CD4-positive, alpha-beta T cell (primary cell): ENCODE data around the gene LMO7. TPM values are rescaled to one million over a fixed set of nuclear protein-coding genes. Genes with fewer than 3 reads are reported as not detected.

Source experiments
- ATAC-seq: fragments of 200-7000 bp; cut with Tn5 transposase; one replicate; pipeline ENCODE4 v1.10.0; 2022; ENCODE audit warnings: mild to moderate bottlenecking; ENCODE audit not compliant: poor library complexity
- CTCF ChIA-PET: fragments of 350-600 bp; sonication (Branson Sonifier 250); formaldehyde crosslinking; loops from one replicate; lab custom pipeline; 2021; ENCODE audit warnings: antibody characterized with exemption, inconsistent platforms; lab: Charles Lee
- POLR2A ChIA-PET: fragments of 350-600 bp; sonication (Branson Sonifier 250); formaldehyde crosslinking; loops from one replicate; lab custom pipeline; 2021; ENCODE audit warnings: antibody characterized with exemption, inconsistent platforms; lab: Charles Lee
- DNase-seq, 14 experiments: peaks; one replicate each; pipeline ENCODE4 v3.0.0-alpha.2; 2013 to 2020; ENCODE audit warnings: mixed read lengths in 2 of 14
- H3K27ac ChIP-seq, 2 donors: one replicate each; pipeline versions ENCODE4 v1.5.1 to v1.7.0; 2013; ENCODE audit warnings: low read length in 2 of 2, low read depth in 1 of 2, mild to moderate bottlenecking in 1 of 2
- H3K27me3 ChIP-seq, 2 experiments: 1 replicate in 1 of 2; 2 replicates in 1 of 2; pipeline versions ENCODE4 v1.6.1 to v1.7.0; 2013; ENCODE audit warnings: low read length in 2 of 2, control low read depth in 1 of 2, mild to moderate bottlenecking in 1 of 2, moderate library complexity in 1 of 2; ENCODE audit not compliant: insufficient read depth in 2 of 2, control insufficient read depth in 1 of 2
- H3K36me3 ChIP-seq: one replicate; pipeline ENCODE4 v1.6.1; 2013; ENCODE audit warnings: low read length, control low read depth; ENCODE audit not compliant: insufficient read depth
- H3K4me1 ChIP-seq: one replicate; pipeline ENCODE4 v1.6.1; 2013; ENCODE audit warnings: low read length, control low read depth; ENCODE audit not compliant: insufficient read depth
- H3K4me3 ChIP-seq: one replicate; pipeline ENCODE4 v1.5.1; 2013; ENCODE audit warnings: mild to moderate bottlenecking, low read length, moderate library complexity
- H3K9me3 ChIP-seq, 2 experiments: 1 replicate in 1 of 2; 2 replicates in 1 of 2; pipeline versions ENCODE4 v1.6.1 to v1.7.0; 2013; ENCODE audit warnings: low read length in 2 of 2, mild to moderate bottlenecking in 2 of 2, control low read depth in 1 of 2, moderate library complexity in 1 of 2; ENCODE audit not compliant: control insufficient read depth in 1 of 2, insufficient read depth in 1 of 2
- H3K27ac Mint-ChIP-seq: one replicate; pipeline ENCODE4 v1.8.0; 2020; ENCODE audit warnings: mixed read lengths
- H3K27me3 Mint-ChIP-seq: one replicate; pipeline ENCODE4 v1.8.0; 2021; ENCODE audit warnings: mixed read lengths
- H3K36me3 Mint-ChIP-seq: one replicate; pipeline ENCODE4 v1.8.0; 2021; ENCODE audit warnings: low read depth, mixed read lengths
- H3K4me1 Mint-ChIP-seq: one replicate; pipeline ENCODE4 v1.8.0; 2021; ENCODE audit warnings: low read depth, mixed read lengths
- H3K4me3 Mint-ChIP-seq: one replicate; pipeline ENCODE4 v1.8.0; 2020; ENCODE audit warnings: mild to moderate bottlenecking, mixed read lengths
- H3K9me3 Mint-ChIP-seq: one replicate; pipeline ENCODE4 v1.8.0; 2020; ENCODE audit warnings: mixed read lengths
- intact Hi-C, 2 experiments: fragments of 100-400 bp; cut with DNase I in 1 of 2; cut with micrococcal nuclease in 1 of 2; formaldehyde crosslinking; loops; one replicate each; pipeline versions ENCODE4 v1.15.1 to v1.9.0; 2023 to 2025; cut with DNase I, micrococcal nuclease
- polyA plus RNA-seq, 2 donors: library from polyadenylated mRNA; unstranded; fragments of 120-200 nt; gene quantifications; one replicate each; pipeline ENCODE4 v1.2.1, GENCODE V29; 2013
- total RNA-seq, 174 experiments: library from RNA in 2 of 174; stranded (reverse) in 2 of 174; gene quantifications; one replicate each; pipeline ENCODE4 v1.2.3 and lab custom pipeline; 2021 to 2026
- TF ChIP-seq, protein P1 (sequence below): fragments of 200-600 bp; IDR thresholded peaks from one replicate; pipeline ENCODE4 v1.8.0; 2022; ENCODE audit warnings: antibody characterized with exemption, mild to moderate bottlenecking

LMO7 gene
- total RNA-seq, result 10 to 100 TPM; 35.2 to 36.3 TPM
- polyA plus RNA-seq (2013, experiment 1 of 2), result 28.7 TPM
- 31.8 TPM for polyA plus RNA-seq (2013, experiment 2 of 2)
- total RNA-seq (lab: John Stamatoyannopoulos, UW), result 3.1 to 85.6 (median 36.1) reads per million in 172 experiments

DNA sequence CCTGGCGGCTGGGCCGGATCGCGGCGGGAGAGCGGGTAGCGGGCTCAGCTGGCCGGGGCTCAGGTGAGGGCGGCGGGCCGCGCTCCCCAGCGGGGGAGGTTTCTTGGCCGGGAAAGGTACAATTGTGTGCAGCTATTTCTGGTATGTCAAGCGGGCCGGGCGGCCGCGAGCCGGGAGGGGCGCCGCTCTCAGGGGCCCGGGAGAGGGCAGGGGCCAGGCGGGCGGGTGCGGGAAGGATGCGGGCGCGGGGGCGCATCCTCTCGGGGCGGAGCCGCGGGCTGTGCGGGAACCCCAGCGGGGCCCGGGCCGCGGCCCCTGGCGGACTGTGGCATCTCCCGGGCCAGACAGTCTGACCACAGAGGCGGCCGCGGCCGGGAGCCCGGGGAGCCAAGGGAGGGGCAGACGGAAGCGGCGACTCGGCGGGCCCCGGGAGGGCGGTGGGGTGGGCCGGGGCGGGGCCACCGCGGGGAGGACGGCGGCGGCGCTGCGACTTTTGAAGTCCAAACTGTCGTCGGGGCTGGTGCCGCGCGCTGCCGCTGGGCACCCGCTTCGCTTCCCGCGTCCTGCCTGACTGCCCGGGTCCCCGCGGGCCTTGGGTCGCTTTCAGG is at the start of gene LMO7:
LMO7 (plus strand) TSS at position 503 of the 608 bp plus-strand sequence. CDS start 328 bp downstream, outside the sequence.
- H3K9me3 Mint-ChIP-seq, result no peaks in the 10 kb centered on the region
- TF ChIP-seq, protein P1, sequence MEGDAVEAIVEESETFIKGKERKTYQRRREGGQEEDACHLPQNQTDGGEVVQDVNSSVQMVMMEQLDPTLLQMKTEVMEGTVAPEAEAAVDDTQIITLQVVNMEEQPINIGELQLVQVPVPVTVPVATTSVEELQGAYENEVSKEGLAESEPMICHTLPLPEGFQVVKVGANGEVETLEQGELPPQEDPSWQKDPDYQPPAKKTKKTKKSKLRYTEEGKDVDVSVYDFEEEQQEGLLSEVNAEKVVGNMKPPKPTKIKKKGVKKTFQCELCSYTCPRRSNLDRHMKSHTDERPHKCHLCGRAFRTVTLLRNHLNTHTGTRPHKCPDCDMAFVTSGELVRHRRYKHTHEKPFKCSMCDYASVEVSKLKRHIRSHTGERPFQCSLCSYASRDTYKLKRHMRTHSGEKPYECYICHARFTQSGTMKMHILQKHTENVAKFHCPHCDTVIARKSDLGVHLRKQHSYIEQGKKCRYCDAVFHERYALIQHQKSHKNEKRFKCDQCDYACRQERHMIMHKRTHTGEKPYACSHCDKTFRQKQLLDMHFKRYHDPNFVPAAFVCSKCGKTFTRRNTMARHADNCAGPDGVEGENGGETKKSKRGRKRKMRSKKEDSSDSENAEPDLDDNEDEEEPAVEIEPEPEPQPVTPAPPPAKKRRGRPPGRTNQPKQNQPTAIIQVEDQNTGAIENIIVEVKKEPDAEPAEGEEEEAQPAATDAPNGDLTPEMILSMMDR, result no peak
- H3K4me3 Mint-ChIP-seq, result peak within 1 kb of the TSS; percentile 90
- H3K9me3 ChIP-seq, result no peaks in the 10 kb centered on the region
- H3K27me3 ChIP-seq, result no peaks in the 10 kb centered on the region
- ATAC-seq (peak; percentile 56), DNase-seq (peak; percentile 11 to 77 (median 42))
- peaks cover 10% of the 10 kb centered on the region for H3K27me3 Mint-ChIP-seq
- no peak within 1 kb of the TSS for H3K27ac ChIP-seq
- H3K27ac Mint-ChIP-seq, result peak within 1 kb of the TSS; percentile 84
- H3K4me1 ChIP-seq, result peaks cover 15% of the 10 kb centered on the region
- H3K36me3 Mint-ChIP-seq, result no peaks in the 10 kb centered on the region
- no peaks in the 10 kb centered on the region for H3K36me3 ChIP-seq
- ChIA-PET CTCF (no interaction called here), POLR2A (interaction anchor here (0.7 to 1.2 kb wide), 3 partner anchors 60 to 125 kb away, joined by 3 to 4 read pairs (median 3); no protein-coding TSS in a partner anchor)
- intact Hi-C loops, result loop anchor here in 1 of 2 experiments (5.0 kb wide), 2 partner anchors 84 to 1251 kb away; partner anchors contain the start of gene KCTD12
- H3K4me3 ChIP-seq, result peak within 1 kb of the TSS; percentile 70
- H3K4me1 Mint-ChIP-seq, result peaks cover 24% of the 10 kb centered on the region

DNA sequence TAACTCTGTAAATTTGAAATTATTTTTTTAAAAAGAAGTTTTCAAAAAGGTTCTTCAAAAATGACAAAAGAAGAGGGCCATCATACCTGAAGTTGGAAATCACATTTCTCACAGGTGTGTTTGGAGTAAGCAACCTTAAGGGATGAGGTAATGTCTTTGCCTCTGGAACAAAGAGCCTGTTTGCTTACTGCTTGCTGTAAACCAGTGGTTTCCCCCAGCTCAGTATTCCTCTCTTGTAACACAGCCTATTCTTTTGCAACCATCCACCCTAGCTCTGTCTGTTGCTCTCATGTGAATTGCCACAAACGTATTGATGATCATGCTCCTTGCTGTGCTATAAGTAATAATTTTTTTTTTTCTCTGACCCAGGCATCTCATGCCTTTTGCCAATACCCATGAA is 48.5 kb upstream of the LMO7 start:
- H3K4me1 Mint-ChIP-seq, result no peaks in the 10 kb centered on the region
- POLR2A ChIA-PET, result no interaction called here
- DNase-seq (no peak), ATAC-seq (no peak)
- intact Hi-C loops, result no loop called here
- H3K36me3 Mint-ChIP-seq, result peaks cover 83% of the 10 kb centered on the region
- no peak overlapping the region for H3K4me3 Mint-ChIP-seq
- Histone ChIP-seq H3K27me3 (no peaks in the 10 kb centered on the region), H3K27ac (no peak overlapping the region), H3K36me3 (peaks cover 22% of the 10 kb centered on the region), H3K4me1 (no peaks in the 10 kb centered on the region), H3K9me3 (no peaks in the 10 kb centered on the region), H3K4me3 (no peak overlapping the region)
- TF ChIP-seq, protein P1, result no peak
- H3K27ac Mint-ChIP-seq, result no peak overlapping the region
- H3K27me3 Mint-ChIP-seq, result no peaks in the 10 kb centered on the region
- peaks cover 4% of the 10 kb centered on the region for H3K9me3 Mint-ChIP-seq
- CTCF ChIA-PET, result no interaction called here

DNA sequence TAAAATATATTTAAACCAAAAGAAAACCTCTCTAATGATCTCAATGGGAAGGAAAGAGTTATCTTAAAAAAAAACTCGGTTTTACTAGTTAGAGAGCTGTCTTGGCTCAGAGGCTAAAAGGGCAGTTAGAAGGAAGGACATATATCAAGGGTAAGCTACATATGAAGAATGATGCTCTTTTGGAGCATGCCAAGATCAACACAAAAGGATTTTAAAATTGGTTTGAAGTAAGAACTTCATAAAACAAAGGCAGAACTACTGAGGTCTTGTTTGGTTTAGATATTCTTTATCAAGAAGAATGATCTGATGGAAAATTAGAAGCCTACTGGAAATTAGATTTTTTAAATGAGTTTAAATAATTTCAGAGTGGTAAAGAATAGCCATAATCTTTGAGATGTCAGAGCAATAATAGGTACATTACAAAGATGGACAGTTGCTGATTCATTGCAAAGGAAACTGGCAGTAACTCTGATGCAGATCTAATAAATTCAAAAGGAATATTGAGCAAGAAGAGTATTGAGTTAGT is 39.4 kb upstream of the LMO7 start:
- DNase-seq (no peak), ATAC-seq (no peak)
- H3K4me3 Mint-ChIP-seq, result no peak overlapping the region
- intact Hi-C loops, result no loop called here
- H3K27me3 ChIP-seq, result no peaks in the 10 kb centered on the region
- peaks cover 19% of the 10 kb centered on the region for H3K36me3 ChIP-seq
- no peaks in the 10 kb centered on the region for H3K27me3 Mint-ChIP-seq
- no peaks in the 10 kb centered on the region for H3K9me3 Mint-ChIP-seq
- H3K27ac Mint-ChIP-seq, result no peak overlapping the region
- ChIA-PET POLR2A (no interaction called here), CTCF (no interaction called here)
- H3K36me3 Mint-ChIP-seq, result peaks cover 67% of the 10 kb centered on the region
- TF ChIP-seq, protein P1, result no peak
- H3K4me1 Mint-ChIP-seq, result no peaks in the 10 kb centered on the region
- no peak overlapping the region for H3K27ac ChIP-seq
- no peak overlapping the region for H3K4me3 ChIP-seq
- no peaks in the 10 kb centered on the region for H3K9me3 ChIP-seq
- H3K4me1 ChIP-seq, result no peaks in the 10 kb centered on the region
